GM20431 (cell line): ENCODE data around the gene OR9G1.
"Not testable (repeated sequence)": the region's sequence is repeated elsewhere in the genome, so short reads cannot be mapped to it uniquely, and the experiment has no call there.

Source experiments
- in situ Hi-C: fragments of 300-500 bp; cut with MseI, MboI; formaldehyde crosslinking; loops from one replicate; pipeline ENCODE4 v1.15.0; 2020; ENCODE audit warnings: low sequenced_read_pairs; ENCODE audit not compliant: unreplicated experiment

Gene OR9G1

DNA sequence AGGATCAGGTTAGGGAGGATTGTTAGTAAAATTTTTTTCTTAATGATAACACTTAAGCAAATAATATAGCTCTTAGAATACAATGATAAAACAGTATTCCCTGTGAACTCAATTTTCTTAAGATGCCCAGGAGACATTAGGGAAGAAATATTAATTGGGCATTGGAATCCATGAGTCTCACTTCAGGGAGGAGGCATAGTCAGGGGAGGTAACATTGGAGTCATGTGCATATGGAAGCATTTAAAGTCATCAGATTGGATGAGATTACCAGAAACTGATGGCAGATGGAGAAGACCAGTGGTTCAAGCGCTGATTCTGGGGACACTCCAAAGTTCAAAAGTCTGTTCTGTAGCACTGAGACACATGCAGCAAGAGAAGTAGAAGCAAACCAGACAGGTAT is at the start of gene OR9G1:
Gene OR9G1, plus strand, starts transcription at position 301 of the 400 bp plus-strand sequence. CDS start 1,293 bp downstream, outside the sequence.
- in situ Hi-C loops = no loop called here

- in situ Hi-C loops = no loop called here
Measured at GRCh38 chr11:56659755-56660154, 39.1 kb upstream of the OR9G1 start.

GRCh38 chr11:56663386-56663785 is 35.5 kb upstream of the OR9G1 start, which contains the start of gene OR5AR1:
Gene OR5AR1 (plus strand): TSS chr11:56663686. CDS start chr11:56663686, 0 bp downstream.
- in situ Hi-C loops = no loop called here

DNA sequence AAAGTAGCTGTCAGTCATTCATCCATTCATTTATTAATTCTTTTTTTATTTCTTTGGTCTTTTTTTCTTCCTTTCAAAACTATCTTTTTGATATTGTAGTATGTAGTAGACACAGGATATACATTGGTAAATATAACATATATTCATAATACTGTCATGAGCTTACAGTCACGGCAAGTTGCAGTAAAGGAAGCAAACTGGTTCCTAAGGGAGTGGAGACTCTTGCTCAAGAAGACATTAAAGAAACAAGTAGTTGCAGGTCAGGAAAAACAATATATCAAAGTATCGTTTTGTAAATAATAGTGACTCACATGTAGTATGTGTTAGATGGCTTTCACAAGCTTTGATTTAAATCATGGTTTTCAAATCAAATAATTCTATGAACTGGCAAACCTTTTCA is 27.9 kb upstream of the OR9G1 start:
- in situ Hi-C loops = no loop called here

GRCh38 chr11:56688554-56689100 is 10.3 kb upstream of the OR9G1 start:
- in situ Hi-C loops = no loop called here

DNA sequence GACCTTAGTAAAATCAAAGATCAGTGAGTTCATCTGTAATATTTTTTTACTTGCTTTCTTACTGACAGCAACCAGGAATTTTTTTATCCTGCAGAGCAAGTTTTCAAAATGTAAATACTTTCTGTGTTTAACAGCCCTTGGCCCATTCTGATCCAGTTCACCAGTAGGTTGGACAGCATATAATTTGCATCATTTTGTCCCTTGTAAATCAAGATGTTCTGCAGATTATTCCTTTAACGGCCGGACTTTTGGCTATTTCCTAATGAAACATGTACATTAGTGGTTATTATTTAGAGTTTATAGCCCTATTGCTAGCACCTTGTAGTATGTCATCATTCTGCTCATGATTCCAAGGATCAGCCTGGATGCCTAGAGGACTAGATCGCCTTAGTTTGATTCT is 7.7 kb upstream of the OR9G1 start:
- in situ Hi-C loops = not testable (repeated sequence)

DNA sequence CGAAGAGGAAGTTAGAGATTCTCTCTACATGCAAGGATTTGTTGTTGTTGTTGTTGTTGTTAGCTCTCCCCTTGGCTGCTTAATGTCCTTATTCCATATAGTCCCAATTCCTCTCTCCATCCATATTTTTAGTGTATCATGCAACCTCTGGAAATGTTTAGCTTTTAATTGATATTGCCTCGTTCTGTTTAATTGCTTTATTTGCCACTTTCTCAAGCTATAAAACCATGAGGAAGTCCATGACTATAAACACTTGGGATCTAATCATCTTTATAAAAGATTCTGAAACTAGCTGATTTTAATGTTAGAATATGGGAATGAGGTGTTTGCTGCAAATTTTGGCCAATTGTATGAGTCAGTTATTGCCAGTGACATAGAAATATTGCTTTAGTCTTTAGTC is 5.5 kb upstream of the OR9G1 start:
- in situ Hi-C loops = no loop called here

DNA sequence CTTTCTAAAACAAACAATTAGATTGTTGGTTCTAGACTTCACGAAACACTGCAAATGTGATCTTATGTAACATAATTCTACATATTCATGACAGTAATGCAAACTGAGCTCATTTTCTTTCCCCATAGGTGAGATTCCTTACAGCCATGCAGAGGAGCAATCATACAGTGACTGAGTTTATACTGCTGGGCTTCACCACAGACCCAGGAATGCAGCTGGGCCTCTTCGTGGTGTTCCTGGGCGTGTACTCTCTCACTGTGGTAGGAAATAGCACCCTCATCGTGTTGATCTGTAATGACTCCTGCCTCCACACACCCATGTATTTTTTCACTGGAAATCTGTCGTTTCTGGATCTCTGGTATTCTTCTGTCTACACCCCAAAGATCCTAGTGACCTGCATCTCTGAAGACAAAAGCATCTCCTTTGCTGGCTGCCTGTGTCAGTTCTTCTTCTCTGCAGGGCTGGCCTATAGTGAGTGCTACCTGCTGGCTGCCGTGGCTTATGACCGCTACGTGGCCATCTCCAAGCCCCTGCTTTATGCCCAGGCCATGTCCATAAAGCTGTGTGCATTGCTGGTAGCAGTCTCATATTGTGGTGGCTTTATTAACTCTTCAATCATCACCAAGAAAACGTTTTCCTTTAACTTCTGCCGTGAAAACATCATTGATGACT is 1.5 kb downstream of the OR9G1 start:
- in situ Hi-C loops = no loop called here

GRCh38 chr11:56700914-56701485 is 2.1 kb downstream of the OR9G1 start:
- in situ Hi-C loops = no loop called here

GRCh38 chr11:56705784-56706396 is 7.0 kb downstream of the OR9G1 start:
- in situ Hi-C loops = no loop called here

DNA sequence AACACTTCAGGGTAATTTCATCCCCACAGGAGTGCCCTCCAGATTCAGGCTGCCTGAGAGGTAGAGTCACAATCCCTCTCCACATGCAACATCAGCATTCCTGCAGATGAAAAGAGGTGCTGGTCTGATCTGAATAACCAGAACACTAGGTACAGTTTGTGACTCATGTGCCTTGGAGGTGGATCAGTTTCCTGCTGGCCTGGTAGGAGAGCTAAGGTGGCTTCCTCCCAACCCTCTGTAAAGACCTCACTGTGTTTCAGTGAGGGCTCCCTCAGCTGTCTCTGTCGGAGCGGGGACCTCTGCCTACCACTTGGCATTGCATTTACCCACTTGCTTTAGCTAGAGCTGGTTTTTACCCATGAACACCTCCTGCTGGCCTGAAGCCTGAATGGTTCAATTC is 7.6 kb downstream of the OR9G1 start:
- in situ Hi-C loops = no loop called here

GRCh38 chr11:56714206-56714605 is 15.3 kb downstream of the OR9G1 start:
- in situ Hi-C loops = no loop called here

GRCh38 chr11:56716379-56716854 is 17.5 kb downstream of the OR9G1 start:
- in situ Hi-C loops = no loop called here

DNA sequence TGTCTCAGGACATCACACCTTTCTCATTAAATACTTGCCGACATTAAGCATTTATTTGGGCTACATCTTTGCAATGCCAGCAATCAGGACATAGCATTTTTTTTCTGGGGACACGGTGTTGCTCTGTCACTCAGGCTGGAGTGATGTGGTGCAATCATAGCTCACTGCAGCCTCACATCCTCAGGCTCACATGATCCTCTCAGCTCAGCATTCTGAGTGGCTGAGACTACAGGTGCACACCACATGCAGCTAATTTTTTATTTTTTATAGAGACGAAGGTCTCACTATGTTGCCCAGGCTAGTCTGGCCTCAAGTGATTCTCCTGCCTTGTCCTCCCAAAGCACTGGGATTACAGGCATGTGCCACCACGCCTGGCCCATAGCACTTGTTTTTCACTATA is 21.6 kb downstream of the OR9G1 start:
- in situ Hi-C loops = no loop called here

GRCh38 chr11:56740107-56740506 is 41.2 kb downstream of the OR9G1 start:
- in situ Hi-C loops = no loop called here

- in situ Hi-C loops = no loop called here
Measured at GRCh38 chr11:56740886-56741285, 42.0 kb downstream of the OR9G1 start.

GRCh38 chr11:56748597-56748996 is 49.7 kb downstream of the OR9G1 start, which contains the start of gene OR9G4:
Gene OR9G4 (minus strand): TSS chr11:56748697. CDS start chr11:56743766, 4,931 bp downstream.
- in situ Hi-C loops = no loop called here

DNA sequence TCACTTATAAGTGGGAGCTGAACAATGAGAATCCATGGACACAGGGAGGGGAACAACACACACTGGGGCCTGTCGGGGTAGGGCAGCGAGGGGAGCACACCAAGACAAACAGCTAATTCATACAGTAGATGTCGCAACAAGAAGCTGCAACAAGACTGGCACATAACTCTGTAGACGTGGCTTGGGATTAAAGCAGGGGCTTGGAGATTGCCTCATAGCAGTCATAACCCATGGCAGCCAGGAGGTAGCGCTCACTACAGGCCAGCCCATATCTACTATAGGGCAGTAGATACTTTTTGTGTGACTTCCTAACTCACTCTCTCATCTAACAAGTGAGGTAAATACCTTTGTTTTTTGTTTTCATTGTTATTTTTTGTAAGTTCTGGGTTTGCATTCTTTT is 51.3 kb downstream of the OR9G1 start:
- in situ Hi-C loops = no loop called here

GRCh38 chr11:56751480-56751879 is 52.6 kb downstream of the OR9G1 start:
- in situ Hi-C loops = no loop called here
